Measurements from ENCODE around the gene FMNL2.

- TF ChIP-seq EZH2 (IDR thresholded peaks at IDR 0.05; ENCODE audit: insufficient read depth, poor library complexity, severe bottlenecking) (no peak), EZH2phosphoT487 (IDR thresholded peaks at IDR 0.05; ENCODE audit: insufficient read depth, low read depth) (no peak)
These were observed 178.7 kb downstream of the FMNL2 start for GRCh38 chr2:152513681-152514080.
